ENCODE measurements around the gene TLN1.

GRCh38 chr9:35725362-35725761 lies 6.6 kb downstream of the TLN1 start:
- TF ChIP-seq CTCF (IDR thresholded peaks at IDR 0.05 in 4 of 5, conservative IDR thresholded peaks at IDR 0.05 in 1 of 5) (no peak), POLR2A (IDR thresholded peaks at IDR 0.05) (no peak)

Measured in gastrocnemius medialis (tissue), 4 donors.